LoVo (cell line): ENCODE data around the gene KRT84.
"Not testable (repeated sequence)": the region's sequence is repeated elsewhere in the genome, so short reads cannot be mapped to it uniquely, and the experiment has no call there.

ENCODE experiments used
- DNase-seq: peaks from one replicate; pipeline ENCODE4 v3.0.0-alpha.2; 2016; ENCODE audit warnings: low spot score

The KRT84 gene

GRCh38 chr12:52360106-52360662 lies 25.3 kb downstream of the KRT84 start:
- no peak for DNase-seq

GRCh38 chr12:52359621-52360061 lies 25.8 kb downstream of the KRT84 start:
- DNase-seq: no peak

- DNase-seq: no peak
Measured at GRCh38 chr12:52358575-52359350, 26.7 kb downstream of the KRT84 start.

- DNase-seq: no peak
Measured at GRCh38 chr12:52356762-52357580, 28.5 kb downstream of the KRT84 start.

- no peak for DNase-seq
Measured at GRCh38 chr12:52356031-52356761, 29.3 kb downstream of the KRT84 start.

GRCh38 chr12:52355176-52355575 lies 30.3 kb downstream of the KRT84 start:
- DNase-seq: no peak

GRCh38 chr12:52354200-52354599 lies 31.3 kb downstream of the KRT84 start:
- no peak for DNase-seq

GRCh38 chr12:52353766-52354165 lies 31.7 kb downstream of the KRT84 start:
- no peak for DNase-seq

- no peak for DNase-seq
Measured at GRCh38 chr12:52352951-52353350, 32.5 kb downstream of the KRT84 start.

- DNase-seq: no peak
Measured at GRCh38 chr12:52351196-52352059, 34.0 kb downstream of the KRT84 start.

GRCh38 chr12:52350786-52351185 lies 34.7 kb downstream of the KRT84 start:
- DNase-seq: no peak

- no peak for DNase-seq
Measured at GRCh38 chr12:52350021-52350620, 35.3 kb downstream of the KRT84 start.

GRCh38 chr12:52349196-52349595 lies 36.3 kb downstream of the KRT84 start:
- no peak for DNase-seq

GRCh38 chr12:52347551-52348510 lies 37.6 kb downstream of the KRT84 start:
- DNase-seq: no peak

GRCh38 chr12:52347016-52347415 lies 38.4 kb downstream of the KRT84 start:
- no peak for DNase-seq

GRCh38 chr12:52346593-52346992 lies 38.9 kb downstream of the KRT84 start:
- DNase-seq: no peak

GRCh38 chr12:52345041-52345440 lies 40.4 kb downstream of the KRT84 start:
- not testable (repeated sequence) for DNase-seq

- DNase-seq: no peak
Measured at GRCh38 chr12:52344111-52344510, 41.3 kb downstream of the KRT84 start.

- DNase-seq: no peak
Measured at GRCh38 chr12:52343550-52343949, 41.9 kb downstream of the KRT84 start.
